Measurements from ENCODE around the gene MAPK6.

The MAPK6 gene

GRCh38 chr15:52107238-52107637 lies 88.2 kb downstream of the MAPK6 start:
- H3K4me3 ChIP-seq (ENCODE audit: low read depth in 1 of 2, low read length in 1 of 2) = no peak overlapping the region

GRCh38 chr15:52109559-52110451 lies 90.8 kb downstream of the MAPK6 start:
- Histone ChIP-seq H3K27ac (no peak overlapping the region), H3K9me3 (no peaks in the 10 kb centered on the region), H3K4me3 (ENCODE audit: low read depth in 1 of 2, low read length in 1 of 2) (no peak overlapping the region), H3K27me3 (peaks cover 57% of the 10 kb centered on the region), H3K4me1 (ENCODE audit: control insufficient read depth in 1 of 2, insufficient read depth in 1 of 2, low read depth in 1 of 2, low read length in 1 of 2) (peaks cover 3 to 9% of the 10 kb centered on the region in 2 experiments), H3K36me3 (no peaks in the 10 kb centered on the region)
- no peak for TF ChIP-seq CTCF (IDR thresholded peaks at IDR 0.05)

More at GRCh38 chr15:52107238-52107637, 88.2 kb downstream of the MAPK6 start:
- peaks cover 2 to 4% of the 10 kb centered on the region in 2 experiments for H3K4me1 ChIP-seq (ENCODE audit: control insufficient read depth in 1 of 2, insufficient read depth in 1 of 2, low read depth in 1 of 2, low read length in 1 of 2)
- peaks cover 31% of the 10 kb centered on the region for H3K27me3 ChIP-seq
- no peaks in the 10 kb centered on the region for H3K9me3 ChIP-seq
- H3K36me3 ChIP-seq = no peaks in the 10 kb centered on the region
- no peak overlapping the region for H3K27ac ChIP-seq
- no peak for TF ChIP-seq CTCF (IDR thresholded peaks at IDR 0.05)

- Histone ChIP-seq H3K4me1 (ENCODE audit: control insufficient read depth in 1 of 2, insufficient read depth in 1 of 2, low read depth in 1 of 2, low read length in 1 of 2) (peaks cover 3 to 9% of the 10 kb centered on the region in 2 experiments), H3K27me3 (peaks cover 59% of the 10 kb centered on the region), H3K9me3 (no peaks in the 10 kb centered on the region), H3K36me3 (no peaks in the 10 kb centered on the region), H3K4me3 (ENCODE audit: low read depth in 1 of 2, low read length in 1 of 2) (no peak overlapping the region), H3K27ac (no peak overlapping the region)
- no peak for TF ChIP-seq CTCF (IDR thresholded peaks at IDR 0.05)
These were observed 92.6 kb downstream of the MAPK6 start for GRCh38 chr15:52111517-52112202.

GRCh38 chr15:52112203-52112750 lies 93.3 kb downstream of the MAPK6 start:
- Histone ChIP-seq H3K27me3 (peaks cover 59% of the 10 kb centered on the region), H3K4me3 (ENCODE audit: low read depth in 1 of 2, low read length in 1 of 2) (peak overlapping the region in 1 of 2 experiments; percentile 5), H3K36me3 (no peaks in the 10 kb centered on the region), H3K27ac (no peak overlapping the region), H3K4me1 (ENCODE audit: control insufficient read depth in 1 of 2, insufficient read depth in 1 of 2, low read depth in 1 of 2, low read length in 1 of 2) (peaks cover 3 to 9% of the 10 kb centered on the region in 2 experiments), H3K9me3 (no peaks in the 10 kb centered on the region)
- TF ChIP-seq CTCF (IDR thresholded peaks at IDR 0.05) = no peak

GRCh38 chr15:52113235-52113634 lies 94.2 kb downstream of the MAPK6 start:
- Histone ChIP-seq H3K27me3 (peaks cover 59% of the 10 kb centered on the region), H3K27ac (no peak overlapping the region), H3K4me3 (ENCODE audit: low read depth in 1 of 2, low read length in 1 of 2) (no peak overlapping the region), H3K4me1 (ENCODE audit: control insufficient read depth in 1 of 2, insufficient read depth in 1 of 2, low read depth in 1 of 2, low read length in 1 of 2) (peaks cover 3 to 9% of the 10 kb centered on the region in 2 experiments), H3K9me3 (no peaks in the 10 kb centered on the region), H3K36me3 (no peaks in the 10 kb centered on the region)
- no peak for TF ChIP-seq CTCF (IDR thresholded peaks at IDR 0.05)

Data from neutrophil (primary cell).